ENCODE measurements around the gene MAPKBP1.

The MAPKBP1 gene

DNA sequence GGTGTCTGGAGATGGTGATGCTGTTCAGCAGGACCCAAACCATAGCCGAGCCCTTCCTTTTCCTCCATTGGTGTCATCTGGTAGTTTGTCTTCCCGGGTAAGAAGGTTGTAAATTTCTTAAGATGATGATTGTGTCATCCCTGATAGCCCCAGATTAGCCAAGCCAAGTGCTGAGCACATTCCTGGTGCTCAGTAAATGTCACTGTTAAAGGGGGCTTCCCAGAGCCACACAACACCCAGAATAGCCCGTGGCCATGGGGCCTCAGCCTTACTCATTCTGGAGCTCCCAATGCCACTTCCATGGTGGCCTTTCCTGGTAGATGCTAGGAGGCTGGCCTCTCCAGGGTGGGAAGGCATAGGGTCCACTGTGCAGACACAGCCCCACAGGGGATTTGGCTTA lies 59.8 kb downstream of the MAPKBP1 start:
- no peak overlapping the region for H3K4me3 ChIP-seq (ENCODE audit: low read depth, low read length)
- TF ChIP-seq, protein P1, sequence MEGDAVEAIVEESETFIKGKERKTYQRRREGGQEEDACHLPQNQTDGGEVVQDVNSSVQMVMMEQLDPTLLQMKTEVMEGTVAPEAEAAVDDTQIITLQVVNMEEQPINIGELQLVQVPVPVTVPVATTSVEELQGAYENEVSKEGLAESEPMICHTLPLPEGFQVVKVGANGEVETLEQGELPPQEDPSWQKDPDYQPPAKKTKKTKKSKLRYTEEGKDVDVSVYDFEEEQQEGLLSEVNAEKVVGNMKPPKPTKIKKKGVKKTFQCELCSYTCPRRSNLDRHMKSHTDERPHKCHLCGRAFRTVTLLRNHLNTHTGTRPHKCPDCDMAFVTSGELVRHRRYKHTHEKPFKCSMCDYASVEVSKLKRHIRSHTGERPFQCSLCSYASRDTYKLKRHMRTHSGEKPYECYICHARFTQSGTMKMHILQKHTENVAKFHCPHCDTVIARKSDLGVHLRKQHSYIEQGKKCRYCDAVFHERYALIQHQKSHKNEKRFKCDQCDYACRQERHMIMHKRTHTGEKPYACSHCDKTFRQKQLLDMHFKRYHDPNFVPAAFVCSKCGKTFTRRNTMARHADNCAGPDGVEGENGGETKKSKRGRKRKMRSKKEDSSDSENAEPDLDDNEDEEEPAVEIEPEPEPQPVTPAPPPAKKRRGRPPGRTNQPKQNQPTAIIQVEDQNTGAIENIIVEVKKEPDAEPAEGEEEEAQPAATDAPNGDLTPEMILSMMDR (IDR thresholded peaks at IDR 0.05; ENCODE audit: borderline replicate concordance, insufficient read depth, low read depth, low read length): no peak

DNA sequence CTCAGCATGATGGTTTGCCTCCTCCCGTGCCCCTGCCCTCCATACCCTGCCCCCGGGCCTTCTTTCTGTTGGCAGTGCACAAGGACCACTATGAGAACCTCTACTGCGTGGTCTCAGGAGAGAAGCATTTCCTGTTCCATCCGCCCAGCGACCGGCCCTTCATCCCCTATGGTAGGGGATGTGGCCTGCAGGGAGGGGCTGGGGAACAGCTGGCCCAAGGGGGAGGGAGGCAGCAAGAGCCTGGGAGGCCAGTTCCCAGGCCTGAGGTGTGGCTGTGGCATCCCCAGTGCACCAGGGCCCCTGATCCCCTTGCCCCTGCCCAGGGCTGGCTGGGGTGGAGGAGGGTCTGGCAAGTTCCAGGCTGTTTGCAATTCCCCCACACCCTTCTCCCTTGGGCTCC lies 61.8 kb downstream of the MAPKBP1 start:
- no peak overlapping the region for H3K4me3 ChIP-seq (ENCODE audit: low read depth, low read length)
- TF ChIP-seq, protein P1 (IDR thresholded peaks at IDR 0.05; ENCODE audit: borderline replicate concordance, insufficient read depth, low read depth, low read length): no peak

DNA sequence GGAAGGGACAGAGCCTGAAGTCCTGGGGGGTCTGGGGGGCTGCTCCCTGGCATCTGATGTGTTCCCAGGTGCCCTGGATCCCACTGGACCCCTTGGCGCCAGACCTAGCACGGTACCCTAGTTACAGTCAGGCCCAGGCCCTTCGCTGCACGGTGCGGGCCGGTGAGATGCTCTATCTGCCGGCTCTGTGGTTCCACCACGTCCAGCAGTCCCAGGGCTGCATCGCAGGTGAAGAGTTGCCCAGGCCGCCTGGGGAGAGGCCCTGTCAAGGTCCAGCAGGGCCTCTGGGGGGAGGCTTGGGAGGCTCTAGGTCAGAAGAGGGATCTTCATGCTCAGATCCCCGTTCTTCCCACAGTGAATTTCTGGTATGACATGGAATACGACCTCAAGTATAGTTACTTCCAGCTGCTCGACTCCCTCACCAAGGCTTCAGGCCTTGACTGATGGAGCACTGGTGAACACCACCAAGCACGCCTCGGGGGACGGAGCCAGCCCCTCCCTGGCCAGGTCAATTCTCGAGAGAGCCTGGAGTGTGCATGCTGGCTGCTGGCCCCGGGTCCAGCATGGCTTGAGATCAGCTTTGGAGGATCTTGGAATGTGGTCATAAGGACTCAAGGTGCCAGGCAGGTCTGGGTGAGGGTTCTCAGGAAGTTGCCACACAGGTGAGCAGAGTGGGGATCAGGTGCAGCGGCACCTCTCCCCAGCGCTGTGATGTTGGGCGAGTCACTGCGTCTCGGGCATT lies 62.6 kb downstream of the MAPKBP1 start:
- TF ChIP-seq, protein P1 (IDR thresholded peaks at IDR 0.05; ENCODE audit: borderline replicate concordance, insufficient read depth, low read depth, low read length): no peak
- H3K4me3 ChIP-seq (ENCODE audit: low read depth, low read length): no peak overlapping the region

DNA sequence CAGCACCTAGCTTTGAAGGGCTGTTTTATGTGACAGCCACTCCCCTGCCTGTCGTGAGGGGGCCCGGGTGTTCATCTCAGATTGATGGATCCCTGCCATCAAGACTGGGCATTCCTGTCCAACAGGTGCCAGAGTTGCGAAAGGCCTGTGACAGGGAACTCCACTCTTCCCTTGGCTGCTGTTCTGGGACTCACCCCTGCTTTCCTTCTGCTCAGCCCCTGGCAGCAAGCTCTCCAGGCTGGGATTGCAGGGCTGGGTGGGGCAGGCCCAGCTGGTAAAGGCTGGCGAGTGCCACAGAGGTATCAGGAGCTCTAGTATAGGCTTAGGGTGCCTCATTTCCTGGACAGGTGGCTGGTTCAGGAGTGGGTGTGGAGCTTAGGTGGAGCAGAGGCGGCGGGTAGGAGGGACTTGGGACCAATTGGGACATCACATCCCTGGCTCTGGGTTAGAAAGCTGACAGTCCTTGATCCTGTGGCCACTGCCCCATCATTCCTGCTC lies 64.2 kb downstream of the MAPKBP1 start, which contains the start of gene PLA2G4B:
Gene PLA2G4B, plus strand, starts transcription at position 448 of the 498 bp plus-strand sequence. CDS start 67 bp downstream, outside the sequence.
- no peak within 1 kb of the TSS for H3K4me3 ChIP-seq (ENCODE audit: low read depth, low read length)
- TF ChIP-seq, protein P1 (IDR thresholded peaks at IDR 0.05; ENCODE audit: borderline replicate concordance, insufficient read depth, low read depth, low read length): no peak

DNA sequence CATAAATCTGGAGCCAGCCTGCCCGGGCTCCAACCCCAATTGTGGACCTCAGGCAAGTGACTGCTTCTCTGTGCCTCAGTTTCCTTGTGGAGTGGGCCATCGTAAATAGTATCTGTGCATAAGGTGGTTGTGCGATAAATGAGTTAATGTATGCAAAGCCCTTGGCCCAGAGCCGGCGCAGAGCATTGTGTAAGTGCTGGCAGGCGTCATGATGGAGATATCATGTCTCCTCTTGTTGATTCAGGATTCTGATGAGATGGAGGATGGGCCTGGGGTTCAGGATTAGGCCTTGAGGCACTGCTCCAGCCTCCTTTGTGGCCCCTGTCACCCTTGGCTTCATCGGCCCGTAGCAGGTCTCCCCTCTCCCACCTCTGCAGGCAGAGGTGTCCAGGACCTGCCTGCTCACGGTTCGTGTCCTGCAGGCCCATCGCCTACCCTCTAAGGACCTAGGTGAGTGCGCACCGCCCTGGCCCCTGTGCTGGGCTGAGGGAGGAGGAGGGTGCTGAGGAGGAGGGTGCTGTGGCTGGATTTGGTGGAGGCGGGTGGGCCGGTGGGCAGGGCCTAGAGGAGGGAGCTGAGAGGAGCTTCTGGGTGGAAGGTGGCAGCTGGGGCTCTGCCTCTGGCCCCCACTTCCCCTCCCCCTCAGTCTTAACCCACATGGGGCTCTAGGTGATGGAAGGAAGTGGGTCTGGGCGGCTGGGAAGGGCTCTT lies 65.7 kb downstream of the MAPKBP1 start:
- TF ChIP-seq, protein P1 (IDR thresholded peaks at IDR 0.05; ENCODE audit: borderline replicate concordance, insufficient read depth, low read depth, low read length): no peak
- H3K4me3 ChIP-seq (ENCODE audit: low read depth, low read length): no peak overlapping the region

DNA sequence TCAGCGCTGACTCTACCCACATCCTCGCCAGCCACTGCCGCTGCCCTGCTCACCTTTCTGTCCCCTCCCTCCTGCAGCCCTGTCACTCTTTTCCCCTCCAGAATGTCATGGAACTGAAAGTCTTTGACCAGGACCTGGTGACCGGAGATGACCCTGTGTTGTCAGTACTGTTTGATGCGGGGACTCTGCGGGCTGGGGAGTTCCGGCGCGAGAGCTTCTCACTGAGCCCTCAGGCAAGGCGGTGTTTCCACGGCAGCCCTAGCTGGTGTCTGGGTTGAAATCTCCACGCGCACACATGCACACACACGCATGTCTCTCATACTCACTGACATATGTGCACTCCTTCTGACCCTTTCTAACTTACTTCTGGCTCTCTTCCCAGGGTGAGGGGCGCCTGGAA lies 66.4 kb downstream of the MAPKBP1 start:
- TF ChIP-seq, protein P1 (IDR thresholded peaks at IDR 0.05; ENCODE audit: borderline replicate concordance, insufficient read depth, low read depth, low read length): no peak
- H3K4me3 ChIP-seq (ENCODE audit: low read depth, low read length): no peak overlapping the region

All from GM12875 (cell line).